SK-N-MC (cell line): ENCODE data around the gene CHPF2.
A peak's percentile ranks its signal among the peaks of the same experiment; 100 is the strongest.

Source experiments
- DNase-seq: peaks from one replicate; pipeline ENCODE4 v3.0.0-alpha.2; 2011; ENCODE audit warnings: low read depth, low spot score
- H3K27ac ChIP-seq: fragments of 200-600 bp; sonication (generic); 2 replicates; pipeline ENCODE4 v1.5.1; 2016; ENCODE audit warnings: mixed run types
- H3K36me3 ChIP-seq: fragments of 200-600 bp; sonication (generic); 2 replicates; pipeline ENCODE4 v1.6.1; 2017; ENCODE audit warnings: antibody characterized with exemption, low read length, mixed read lengths; ENCODE audit not compliant: insufficient read depth
- H3K4me3 ChIP-seq: fragments of 200-600 bp; sonication (generic); 2 replicates; pipeline ENCODE4 v1.5.1; 2016
- H3K9ac ChIP-seq: fragments of 200-600 bp; sonication (generic); 2 replicates; pipeline ENCODE4 v1.8.0; 2017; ENCODE audit warnings: mixed run types, mixed read lengths; ENCODE audit not compliant: insufficient read length
- H3K9me3 ChIP-seq: fragments of 200-600 bp; sonication (generic); 2 replicates; pipeline ENCODE4 v1.6.1; 2017; ENCODE audit warnings: low read depth, mild to moderate bottlenecking, antibody characterized with exemption, low read length, moderate library complexity, mixed read lengths
- EZH2 ChIP-seq: fragments of 200-600 bp; sonication (generic); IDR thresholded peaks from one replicate; pipeline ENCODE4 v1.6.1; 2017; ENCODE audit warnings: antibody characterized with exemption
- FOXP2 ChIP-seq: optimal IDR thresholded peaks from 2 replicates; pipeline ENCODE3; 2011; ENCODE audit warnings: mild to moderate bottlenecking, moderate library complexity; ENCODE audit not compliant: insufficient read depth; ENCODE audit errors: extremely low read length, control extremely low read depth
- POLR2AphosphoS5 ChIP-seq: IDR thresholded peaks from 2 replicates; pipeline ENCODE4 v1.6.1; 2012; ENCODE audit warnings: mild to moderate bottlenecking, low read depth, low read length, borderline replicate concordance

The CHPF2 gene

GRCh38 chr7:151246851-151247580 lies 14.7 kb downstream of the CHPF2 start:
- no peak overlapping the region for H3K9ac ChIP-seq
- TF ChIP-seq EZH2 (no peak), FOXP2 (no peak), POLR2AphosphoS5 (no peak)
- no peaks in the 10 kb centered on the region for H3K9me3 ChIP-seq
- H3K4me3 ChIP-seq = peak overlapping the region; percentile 80; the same call in 1 of the 2 replicates
- H3K36me3 ChIP-seq = no peaks in the 10 kb centered on the region
- no peak for DNase-seq
- no peak overlapping the region for H3K27ac ChIP-seq

- Histone ChIP-seq H3K4me3 (peak overlapping the region; percentile 80), H3K9me3 (no peaks in the 10 kb centered on the region), H3K36me3 (no peaks in the 10 kb centered on the region), H3K9ac (peak overlapping the region; percentile 78), H3K27ac (no peak overlapping the region)
- DNase-seq = no peak
- TF ChIP-seq POLR2AphosphoS5 (no peak; the same call in 1 of the 2 replicates), EZH2 (no peak), FOXP2 (no peak)
These were observed 15.5 kb downstream of the CHPF2 start for GRCh38 chr7:151247611-151248345.

- no peaks in the 10 kb centered on the region for H3K36me3 ChIP-seq
- no peak for DNase-seq
- H3K9me3 ChIP-seq = no peaks in the 10 kb centered on the region
- H3K4me3 ChIP-seq = peak within 1 kb of the TSS; percentile 80
- H3K27ac ChIP-seq = peak within 1 kb of the TSS; percentile 71; the same call in 1 of the 2 replicates
- peak within 1 kb of the TSS; percentile 78 for H3K9ac ChIP-seq
- TF ChIP-seq POLR2AphosphoS5 (no peak), EZH2 (no peak), FOXP2 (no peak)
These were observed 16.2 kb downstream of the CHPF2 start, which contains the start of gene SMARCD3 for GRCh38 chr7:151248346-151249033. Gene SMARCD3, minus strand, starts transcription at chr7:151248694. Its CDS starts 132 bp downstream, at chr7:151248562.

GRCh38 chr7:151249034-151249731 lies 16.9 kb downstream of the CHPF2 start:
- DNase-seq = no peak
- Histone ChIP-seq H3K9me3 (no peaks in the 10 kb centered on the region), H3K27ac (peak overlapping the region; percentile 71; the same call in 1 of the 2 replicates), H3K36me3 (no peaks in the 10 kb centered on the region), H3K9ac (peak overlapping the region; percentile 78), H3K4me3 (peak overlapping the region; percentile 80)
- TF ChIP-seq EZH2 (no peak), FOXP2 (no peak), POLR2AphosphoS5 (no peak)

GRCh38 chr7:151249732-151250072 lies 17.4 kb downstream of the CHPF2 start:
- Histone ChIP-seq H3K36me3 (no peaks in the 10 kb centered on the region), H3K9ac (no peak overlapping the region), H3K4me3 (peak overlapping the region; percentile 80), H3K27ac (no peak overlapping the region), H3K9me3 (no peaks in the 10 kb centered on the region)
- no peak for DNase-seq
- TF ChIP-seq FOXP2 (no peak), EZH2 (no peak), POLR2AphosphoS5 (peak; percentile 34; the same call in 1 of the 2 replicates)

- H3K27ac ChIP-seq = no peak overlapping the region
- TF ChIP-seq EZH2 (no peak), POLR2AphosphoS5 (no peak), FOXP2 (no peak)
- H3K9me3 ChIP-seq = no peaks in the 10 kb centered on the region
- no peaks in the 10 kb centered on the region for H3K36me3 ChIP-seq
- DNase-seq = no peak
- no peak overlapping the region for H3K4me3 ChIP-seq
- no peak overlapping the region for H3K9ac ChIP-seq
These were observed 18.2 kb downstream of the CHPF2 start for GRCh38 chr7:151250181-151251132.

DNA sequence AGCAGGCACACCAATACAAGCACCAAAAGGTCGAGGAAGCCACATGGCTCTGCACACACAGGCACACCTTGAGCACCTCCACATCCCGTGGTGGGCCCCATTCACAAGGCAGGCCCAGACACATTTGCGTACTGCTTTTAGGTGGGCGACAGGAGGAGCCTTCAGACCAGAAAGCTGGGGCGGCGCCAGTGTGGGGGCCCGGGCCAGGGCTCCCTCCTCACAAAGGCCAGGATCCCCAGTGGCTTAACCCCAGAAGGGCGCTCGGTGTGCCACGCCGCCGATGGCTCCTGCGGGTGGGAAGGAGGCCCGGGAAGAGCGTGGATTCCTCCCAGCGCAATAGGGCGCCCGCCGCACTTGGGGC lies 19.0 kb downstream of the CHPF2 start:
- Histone ChIP-seq H3K4me3 (no peak overlapping the region), H3K9me3 (no peaks in the 10 kb centered on the region), H3K36me3 (no peaks in the 10 kb centered on the region), H3K27ac (no peak overlapping the region), H3K9ac (no peak overlapping the region)
- TF ChIP-seq FOXP2 (no peak), EZH2 (no peak), POLR2AphosphoS5 (no peak)
- DNase-seq = no peak
